Tibial nerve (tissue), 4 donors: Measurements from ENCODE around the gene MME.

ENCODE experiments used
- CTCF ChIP-seq, 5 experiments: fragments of 200-600 bp in 3 of 5; fragments of 450-650 bp in 2 of 5; sonication (generic) in 3 of 5; IDR thresholded peaks; one replicate each; pipeline ENCODE4 v1.5.1; 2016 to 2019; ENCODE audit warnings: antibody characterized with exemption in 5 of 5, mild to moderate bottlenecking in 3 of 5, moderate library complexity in 2 of 5
- EP300 ChIP-seq, 2 donors: sonication (generic); formaldehyde crosslinking; IDR thresholded peaks; one replicate each; pipeline ENCODE4 v1.6.1; 2017; ENCODE audit warnings: antibody characterized with exemption in 2 of 2, mild to moderate bottlenecking in 1 of 2

GRCh38 chr3:155102329-155102728 is 22.2 kb downstream of the MME start:
- TF ChIP-seq CTCF (IDR thresholded peaks at IDR 0.05) (no peak), EP300 (IDR thresholded peaks at IDR 0.05) (no peak)
